HepG2 (cell line): ENCODE results near the gene BET1. TPM values are rescaled to one million over a fixed set of nuclear protein-coding genes. Genes with fewer than 3 reads are reported as not detected.

Experiments used
- ATAC-seq: fragments of 200-7000 bp; cut with Tn5 transposase; 3 replicates; pipeline ENCODE4 v1.9.1; 2020; ENCODE audit warnings: mild to moderate bottlenecking, moderate library complexity
- BruUV-seq: library from RNA; stranded (reverse); fragments of 400-500 nt; replicated peaks from 2 replicates; lab custom pipeline; 2021; lab: Mats Ljungman, UMichigan
- CTCF ChIA-PET: fragments of 300-600 bp; formaldehyde crosslinking; extraction: SDS; loops from one replicate; lab custom pipeline; 2021; ENCODE audit warnings: low total read pairs, inconsistent platforms, low intra/inter-chr PET ratio; lab: Yijun Ruan, JAX
- POLR2A ChIA-PET: fragments of 350-600 bp; sonication (Branson Sonifier 250); formaldehyde crosslinking; loops from one replicate; lab custom pipeline; 2020; ENCODE audit warnings: antibody characterized with exemption, inconsistent platforms; lab: Yijun Ruan, JAX
- DNase-seq: peaks from one replicate; pipeline ENCODE4 v3.0.0-alpha.2; 2015; ENCODE audit warnings: low spot score
- FAIRE-seq: peaks from 3 replicates; lab custom pipeline; 2011; peaks lifted over from hg19 to GRCh38; lab: Jason Lieb, UNC
- H2AFZ ChIP-seq: one replicate; pipeline ENCODE4 v1.6.1; 2011; ENCODE audit warnings: low read length, inconsistent platforms
- H3K27ac ChIP-seq: fragments of 300-600 bp; 3 replicates; pipeline ENCODE4 v1.8.0; 2011; ENCODE audit warnings: mixed run types, mild to moderate bottlenecking, mixed read lengths, low read length, inconsistent platforms; ENCODE audit not compliant: insufficient read depth; ENCODE audit errors: extremely low read length
- H3K27me3 ChIP-seq, 2 experiments: fragments of 200-600 bp in 1 of 2; 2 replicates in 1 of 2; 3 replicates in 1 of 2; pipeline versions ENCODE4 v1.6.0 to v1.8.0; 2011; ENCODE audit warnings: low read length in 2 of 2, mild to moderate bottlenecking in 2 of 2, moderate library complexity in 2 of 2, inconsistent platforms in 1 of 2; ENCODE audit not compliant: insufficient read depth in 2 of 2, control insufficient read depth in 1 of 2
- H3K36me3 ChIP-seq, 2 experiments: fragments of 200-600 bp in 1 of 2; replicated peaks in 1 of 2; 2 replicates in 1 of 2; 3 replicates in 1 of 2; pipeline versions ENCODE4 v1.5.1 to v1.8.0; 2011; ENCODE audit warnings: low read length in 2 of 2, inconsistent platforms in 1 of 2; ENCODE audit not compliant: insufficient read depth in 2 of 2, control insufficient read depth in 1 of 2
- H3K4me1 ChIP-seq: 2 replicates; pipeline ENCODE4 v1.5.1; 2012; ENCODE audit warnings: low read length, inconsistent platforms; ENCODE audit not compliant: insufficient read depth
- H3K4me2 ChIP-seq: 2 replicates; pipeline ENCODE4 v1.6.0; 2011; ENCODE audit warnings: low read depth, low read length, inconsistent platforms
- H3K4me3 ChIP-seq, 3 experiments: fragments of 200-600 bp in 1 of 3; sonication (generic), shearing (Covaris generic) in 1 of 3; replicated peaks in 1 of 3; 2 replicates each; pipeline ENCODE4 v1.5.1; 2011 to 2016; ENCODE audit warnings: low read length in 3 of 3, inconsistent platforms in 2 of 3, low read depth in 2 of 3, mild to moderate bottlenecking in 2 of 3, control low read depth in 1 of 3, mixed read lengths in 1 of 3; ENCODE audit not compliant: insufficient read depth in 1 of 3
- H3K79me2 ChIP-seq: one replicate; pipeline ENCODE4 v1.6.1; 2011; ENCODE audit warnings: low read length, inconsistent platforms; ENCODE audit not compliant: insufficient read depth
- H3K9ac ChIP-seq: 2 replicates; pipeline ENCODE4 v1.6.0; 2011; ENCODE audit warnings: mild to moderate bottlenecking, low read depth, low read length, inconsistent platforms; ENCODE audit not compliant: insufficient read depth
- H3K9me3 ChIP-seq: 2 replicates; pipeline ENCODE4 v1.5.1; 2012; ENCODE audit warnings: mild to moderate bottlenecking, low read length
- H4K20me1 ChIP-seq: 2 replicates; pipeline ENCODE4 v1.6.0; 2011; ENCODE audit warnings: inconsistent platforms, mild to moderate bottlenecking, low read length, moderate library complexity; ENCODE audit not compliant: insufficient read depth
- CEBPB ChIP-seq: IDR thresholded peaks from 2 replicates; pipeline ENCODE4 v1.6.1; 2011; ENCODE audit warnings: low read depth, low read length, improper control_type of control experiment, borderline replicate concordance
- FOXM1 ChIP-seq: sonication (generic); formaldehyde crosslinking; IDR thresholded peaks from 2 replicates; pipeline ENCODE4 v1.5.0; 2020; ENCODE audit warnings: missing genetic modification reagents
- KAT8 ChIP-seq: IDR thresholded peaks from 2 replicates; pipeline ENCODE4 v1.6.1; 2016; ENCODE audit warnings: missing genetic modification reagents, missing compliant biosample characterization
- MBD4 ChIP-seq: IDR thresholded peaks from 2 replicates; pipeline ENCODE4 v1.6.1; 2012; ENCODE audit warnings: low read length, inconsistent platforms, borderline replicate concordance
- ZNF883 ChIP-seq: sonication (generic); formaldehyde crosslinking; IDR thresholded peaks from 2 replicates; pipeline ENCODE4 v1.5.1; 2020; ENCODE audit warnings: mild to moderate bottlenecking, missing genetic modification reagents; ENCODE audit errors: not compliant biosample characterization
- in situ Hi-C: cut with HindIII; loops from 2 replicates; pipeline ENCODE4 v1.10.0; 2017; ENCODE audit warnings: low pct_unique_long_range_greater_than_20kb; ENCODE audit not compliant: extremely low pct_ligation_motif_present
- intact Hi-C: fragments of 100-400 bp; cut with micrococcal nuclease; formaldehyde crosslinking; loops from one replicate; pipeline ENCODE4 v1.10.0; 2022; ENCODE audit not compliant: unreplicated experiment
- polyA plus RNA-seq, 8 experiments: library from polyadenylated mRNA; depleted of rRNA in 3 of 8; stranded (reverse) in 7 of 8; unstranded in 1 of 8; fragments of >200 nt; fragmentation: Illumina TruSeq in 4 of 8; extraction: Trizol in 4 of 8; gene quantifications; 2 replicates each; pipeline versions ENCODE4 v1.2.1 to v1.2.3, GENCODE V29; 2011 to 2016; ENCODE audit warnings: low read depth in 4 of 8, missing spikeins in 1 of 8, mixed read lengths in 1 of 8; ENCODE audit not compliant: insufficient read depth in 1 of 8
- total RNA-seq, 5 experiments: library from RNA; depleted of rRNA; stranded (reverse); fragments of >200 nt; fragmentation: Illumina TruSeq; extraction: Trizol; gene quantifications; 2 replicates each; pipeline ENCODE4 v1.2.3, GENCODE V29; 2016; ENCODE audit warnings: low read depth in 1 of 5
- TF ChIP-seq, protein P1 (sequence below): sonication (generic); formaldehyde crosslinking; IDR thresholded peaks from 2 replicates; pipeline ENCODE4 v1.8.0; 2022; ENCODE audit warnings: missing genetic modification reagents, mild to moderate bottlenecking, moderate library complexity, borderline replicate concordance
- TF ChIP-seq, protein P2 (sequence below): sonication (generic); formaldehyde crosslinking; IDR thresholded peaks from 2 replicates; pipeline ENCODE4 v1.4.0; 2020; ENCODE audit warnings: missing genetic modification reagents, borderline replicate concordance

Gene BET1
- total and polyA plus RNA-seq, 2 of the 13 experiments (the other 11 are each of a cell fraction or from before 2014, with no cell fraction given): 23.8 to 33.7 TPM

DNA sequence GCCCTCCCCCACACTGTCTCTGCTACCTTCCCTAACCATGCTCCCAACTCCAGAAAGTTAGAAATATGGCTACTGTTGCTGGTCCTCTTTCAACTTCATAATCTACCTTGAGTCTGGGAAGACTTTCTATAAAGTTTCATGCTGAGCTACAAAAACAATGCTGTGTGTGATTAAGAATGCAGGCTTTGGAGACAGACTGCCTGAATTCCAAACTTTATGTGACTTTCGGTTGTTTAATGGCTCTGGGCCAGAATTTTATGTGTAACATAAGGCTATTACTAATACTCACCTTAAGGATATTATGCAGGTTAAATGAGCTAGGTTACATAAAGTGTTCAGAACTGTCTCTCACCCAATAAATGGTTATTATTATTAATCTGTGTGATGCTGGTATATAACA is 19.1 kb downstream of the BET1 start (continued):
- TF ChIP-seq, protein P1, sequence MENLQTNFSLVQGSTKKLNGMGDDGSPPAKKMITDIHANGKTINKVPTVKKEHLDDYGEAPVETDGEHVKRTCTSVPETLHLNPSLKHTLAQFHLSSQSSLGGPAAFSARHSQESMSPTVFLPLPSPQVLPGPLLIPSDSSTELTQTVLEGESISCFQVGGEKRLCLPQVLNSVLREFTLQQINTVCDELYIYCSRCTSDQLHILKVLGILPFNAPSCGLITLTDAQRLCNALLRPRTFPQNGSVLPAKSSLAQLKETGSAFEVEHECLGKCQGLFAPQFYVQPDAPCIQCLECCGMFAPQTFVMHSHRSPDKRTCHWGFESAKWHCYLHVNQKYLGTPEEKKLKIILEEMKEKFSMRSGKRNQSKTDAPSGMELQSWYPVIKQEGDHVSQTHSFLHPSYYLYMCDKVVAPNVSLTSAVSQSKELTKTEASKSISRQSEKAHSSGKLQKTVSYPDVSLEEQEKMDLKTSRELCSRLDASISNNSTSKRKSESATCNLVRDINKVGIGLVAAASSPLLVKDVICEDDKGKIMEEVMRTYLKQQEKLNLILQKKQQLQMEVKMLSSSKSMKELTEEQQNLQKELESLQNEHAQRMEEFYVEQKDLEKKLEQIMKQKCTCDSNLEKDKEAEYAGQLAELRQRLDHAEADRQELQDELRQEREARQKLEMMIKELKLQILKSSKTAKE (CRISPR knock-in tag): no peak
- TF ChIP-seq ZNF883 (CRISPR knock-in tag) (no peak), KAT8 (CRISPR knock-in tag) (no peak), FOXM1 (CRISPR knock-in tag) (no peak)
- TF ChIP-seq, protein P2, sequence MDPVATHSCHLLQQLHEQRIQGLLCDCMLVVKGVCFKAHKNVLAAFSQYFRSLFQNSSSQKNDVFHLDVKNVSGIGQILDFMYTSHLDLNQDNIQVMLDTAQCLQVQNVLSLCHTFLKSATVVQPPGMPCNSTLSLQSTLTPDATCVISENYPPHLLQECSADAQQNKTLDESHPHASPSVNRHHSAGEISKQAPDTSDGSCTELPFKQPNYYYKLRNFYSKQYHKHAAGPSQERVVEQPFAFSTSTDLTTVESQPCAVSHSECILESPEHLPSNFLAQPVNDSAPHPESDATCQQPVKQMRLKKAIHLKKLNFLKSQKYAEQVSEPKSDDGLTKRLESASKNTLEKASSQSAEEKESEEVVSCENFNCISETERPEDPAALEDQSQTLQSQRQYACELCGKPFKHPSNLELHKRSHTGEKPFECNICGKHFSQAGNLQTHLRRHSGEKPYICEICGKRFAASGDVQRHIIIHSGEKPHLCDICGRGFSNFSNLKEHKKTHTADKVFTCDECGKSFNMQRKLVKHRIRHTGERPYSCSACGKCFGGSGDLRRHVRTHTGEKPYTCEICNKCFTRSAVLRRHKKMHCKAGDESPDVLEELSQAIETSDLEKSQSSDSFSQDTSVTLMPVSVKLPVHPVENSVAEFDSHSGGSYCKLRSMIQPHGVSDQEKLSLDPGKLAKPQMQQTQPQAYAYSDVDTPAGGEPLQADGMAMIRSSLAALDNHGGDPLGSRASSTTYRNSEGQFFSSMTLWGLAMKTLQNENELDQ (CRISPR knock-in tag): no peak

GRCh38 chr7:93984024-93984423 is 20.1 kb downstream of the BET1 start:
- H3K79me2 ChIP-seq: no peaks in the 10 kb centered on the region
- H3K4me2 ChIP-seq: no peak overlapping the region
- no peak overlapping the region for H3K27ac ChIP-seq
- ATAC-seq (no peak), DNase-seq (no peak), FAIRE-seq (no peak)
- H3K27me3 ChIP-seq: no peaks in the 10 kb centered on the region
- intact Hi-C loops (no loop called here), in situ Hi-C loops (no loop called here)
- ChIA-PET POLR2A (no interaction called here), CTCF (no interaction called here)
- no peaks in the 10 kb centered on the region for H3K36me3 ChIP-seq
- H3K9ac ChIP-seq: no peak overlapping the region
- H3K9me3 ChIP-seq: no peaks in the 10 kb centered on the region
- H4K20me1 ChIP-seq: no peaks in the 10 kb centered on the region
- H3K4me3 ChIP-seq: no peak overlapping the region
- H3K4me1 ChIP-seq: no peaks in the 10 kb centered on the region
- no TSS peak for BruUV-seq
- TF ChIP-seq MBD4 (no peak), CEBPB (peak; percentile 34; the same call in 1 of the 2 replicates)
- H2AFZ ChIP-seq: no peak overlapping the region
